ENCODE measurements around the gene FMN2.
"Not testable (repeated sequence)": the region's sequence is repeated elsewhere in the genome, so short reads cannot be mapped to it uniquely, and the experiment has no call there.

The FMN2 gene

DNA sequence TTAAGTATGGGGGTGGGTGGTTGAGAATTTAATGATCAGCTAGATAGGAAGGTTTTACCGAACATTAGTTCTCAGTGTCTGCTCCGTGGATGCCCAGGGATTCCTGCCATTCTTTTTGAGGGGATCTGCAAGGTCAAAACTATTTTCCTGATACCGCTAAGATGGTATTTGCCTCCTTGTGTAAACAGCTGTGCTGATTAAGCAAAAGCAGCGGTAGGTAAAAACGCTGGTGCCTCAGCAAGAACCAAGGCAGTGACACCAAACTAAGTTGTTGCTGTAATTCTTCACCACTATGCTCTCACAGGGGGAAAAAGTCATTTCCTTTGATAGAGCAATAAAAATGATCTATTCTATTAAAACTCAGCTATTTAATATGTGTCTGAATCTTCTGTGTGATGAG, 229.0 kb downstream of the FMN2 start:
- DNase-seq = no peak

DNA sequence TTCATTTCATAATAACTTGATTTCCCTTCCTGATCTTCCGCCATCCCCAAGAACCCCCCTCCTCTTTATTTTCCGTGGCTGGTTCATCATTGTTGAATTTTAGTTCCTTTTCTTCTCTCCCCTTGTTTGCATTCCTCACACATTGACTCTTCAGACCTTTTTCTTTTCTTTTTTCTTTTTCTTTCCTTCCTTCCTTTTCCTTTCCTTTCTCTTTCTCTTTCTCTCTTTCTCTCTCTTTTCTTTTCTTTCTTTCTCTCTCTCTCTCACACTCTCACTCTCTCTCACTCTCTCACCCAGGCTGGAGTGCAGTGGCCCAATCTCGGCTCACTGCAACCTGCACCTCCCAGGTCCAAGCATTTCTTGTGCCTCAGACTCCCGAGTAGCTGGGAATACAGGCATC, 231.3 kb downstream of the FMN2 start:
- DNase-seq = no peak

DNA sequence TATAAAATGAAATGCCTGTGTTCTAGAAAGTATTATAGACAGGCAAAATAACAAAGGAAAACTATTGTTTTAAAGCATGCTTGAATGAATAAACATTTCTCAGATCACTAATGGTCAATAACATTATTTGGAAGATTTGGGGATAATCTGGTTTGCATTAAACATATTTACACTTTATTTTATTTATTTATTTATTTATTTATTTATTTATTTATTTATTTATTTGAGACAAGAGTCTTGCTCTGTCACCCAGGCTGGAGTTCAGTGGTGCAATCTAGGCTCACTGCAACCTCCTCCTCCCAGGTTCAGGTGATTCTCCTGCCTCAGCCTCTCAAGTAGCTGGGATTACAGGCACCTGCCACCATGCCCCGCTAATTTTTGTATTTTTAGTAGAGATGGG, 236.7 kb downstream of the FMN2 start:
- DNase-seq = not testable (repeated sequence)

DNA sequence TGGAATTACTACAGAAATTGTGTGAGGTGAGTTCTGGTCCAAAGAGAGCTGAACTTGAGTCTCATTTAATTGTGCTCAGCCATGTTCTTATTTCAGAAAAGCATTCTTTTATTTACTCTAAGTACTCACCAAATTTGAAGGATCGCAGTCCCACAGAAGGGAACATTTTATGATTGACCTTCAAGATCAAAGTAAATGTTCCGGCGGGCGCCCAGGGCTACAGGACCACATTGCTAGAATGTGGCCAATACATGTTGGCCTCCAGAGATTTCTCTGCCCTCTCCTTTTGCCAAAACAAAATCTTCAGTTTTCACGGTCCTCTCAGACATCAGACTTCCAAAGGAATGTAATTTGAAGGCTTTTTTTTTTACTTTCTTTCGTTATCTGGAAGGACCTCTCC, 237.8 kb downstream of the FMN2 start:
- no peak for DNase-seq

DNA sequence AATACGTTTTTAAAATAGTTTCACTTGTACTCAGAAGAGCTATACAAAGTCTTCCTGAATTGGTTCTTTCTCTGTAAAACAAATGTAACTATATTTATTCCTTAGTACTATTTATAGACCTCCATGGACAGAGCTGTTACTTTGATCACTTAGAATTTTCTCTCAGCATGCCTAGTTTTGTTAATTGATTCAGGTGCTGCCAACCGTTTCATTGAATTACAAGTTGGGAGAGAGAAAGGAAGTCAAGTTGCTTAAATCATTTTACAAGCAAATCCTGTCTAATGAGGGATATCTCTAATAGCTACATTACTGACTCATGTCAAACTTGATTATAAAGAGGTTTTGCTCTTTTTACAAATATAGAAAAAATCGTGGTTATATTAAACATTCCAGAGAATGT, 241.0 kb downstream of the FMN2 start:
- no peak for DNase-seq

DNA sequence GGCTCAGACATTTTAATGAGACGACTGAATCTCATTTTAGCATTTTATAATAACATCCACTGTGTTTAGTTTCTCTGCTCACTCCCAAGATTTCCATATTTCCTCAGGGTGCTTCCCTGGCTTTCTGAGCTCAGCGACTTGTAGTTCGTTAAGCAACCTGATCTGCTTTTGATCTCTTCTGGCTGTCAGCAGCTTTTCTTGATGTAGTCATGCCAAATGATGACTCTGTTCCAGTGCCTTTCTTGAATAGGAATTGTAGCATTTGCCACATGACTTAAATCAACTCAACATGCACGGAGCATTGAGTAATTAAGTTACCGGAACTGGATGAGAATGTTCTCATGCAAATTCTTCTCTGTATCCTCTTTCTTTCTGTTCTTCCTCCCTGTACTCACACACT, 246.1 kb downstream of the FMN2 start:
- no peak for DNase-seq

DNA sequence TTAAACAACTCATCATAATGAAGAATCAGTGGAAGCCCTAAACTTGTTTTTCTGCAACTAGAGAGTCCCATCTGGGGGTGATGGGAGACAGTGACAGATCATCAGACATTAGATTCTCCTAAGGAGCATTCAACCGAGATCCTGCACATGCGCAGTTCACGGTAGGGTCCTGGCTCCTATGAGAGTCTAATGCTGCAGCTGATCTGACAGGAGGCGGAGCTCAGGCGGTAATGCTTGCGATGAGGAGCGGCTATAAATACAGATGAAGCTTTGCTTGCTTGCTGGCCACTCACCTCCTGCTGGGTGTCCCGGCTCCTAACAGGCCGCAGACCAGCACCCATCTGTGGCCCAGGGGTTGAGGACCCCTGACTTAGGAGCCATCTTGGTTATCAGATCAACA, 247.2 kb downstream of the FMN2 start:
- no peak for DNase-seq

DNA sequence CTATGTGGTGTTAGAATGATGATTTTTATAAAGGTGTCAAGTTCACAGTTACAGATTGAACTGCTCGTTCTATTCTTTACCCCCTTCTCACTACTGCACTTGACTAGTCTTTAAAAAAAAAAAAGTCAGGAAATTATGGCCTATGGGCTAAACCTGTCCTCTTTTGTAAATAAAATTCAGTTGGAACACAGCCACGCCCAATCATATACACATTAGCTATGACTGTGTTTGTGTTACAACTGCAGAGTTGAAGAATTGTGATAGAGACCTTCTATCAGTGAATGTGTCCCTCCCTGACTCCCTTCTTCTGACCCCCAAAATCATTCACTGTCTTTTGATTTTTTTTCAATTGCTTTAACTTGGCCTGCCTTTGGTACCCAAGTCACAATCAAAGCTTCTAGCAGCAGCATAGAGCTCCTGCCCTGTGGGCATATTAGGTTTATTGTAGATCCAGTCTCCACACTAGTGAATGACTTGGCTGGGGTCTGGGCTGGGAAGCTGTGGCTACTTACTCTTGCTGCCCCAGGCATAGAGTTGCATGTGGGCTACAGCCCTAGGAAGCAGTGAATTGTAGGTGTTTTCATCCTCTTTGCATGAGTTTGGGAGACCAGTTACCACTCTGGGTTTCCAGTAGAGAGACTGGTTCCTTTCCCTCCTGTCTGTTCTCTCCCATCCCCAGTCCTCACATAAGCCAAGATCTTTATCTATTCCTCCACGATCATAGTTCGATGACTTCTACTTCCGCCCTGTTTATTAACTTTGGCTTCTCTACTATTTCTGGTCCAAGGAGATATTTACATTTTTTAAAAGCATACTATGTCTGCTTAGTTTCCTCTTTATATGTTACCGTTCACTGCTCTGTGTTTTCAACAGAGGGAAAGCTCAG, 249.9 kb downstream of the FMN2 start:
- no peak for DNase-seq

DNA sequence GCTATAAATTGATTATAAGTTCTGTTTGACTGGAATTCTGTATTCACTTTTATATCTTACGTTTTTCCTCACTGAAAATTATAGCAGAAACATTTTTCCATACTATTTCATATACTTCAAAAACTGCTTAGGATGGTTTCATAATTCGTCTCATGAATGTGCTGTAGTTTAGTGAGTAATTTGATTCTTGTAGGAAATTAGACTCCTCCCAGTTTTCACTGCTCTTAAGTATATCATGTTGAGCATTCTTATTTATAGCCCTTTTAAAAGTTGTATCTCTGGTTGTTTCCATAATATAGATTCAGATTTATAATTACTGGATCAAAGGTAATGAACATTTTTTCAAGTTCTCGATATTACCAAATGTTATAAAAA, 250.6 kb downstream of the FMN2 start:
- no peak for DNase-seq

DNA sequence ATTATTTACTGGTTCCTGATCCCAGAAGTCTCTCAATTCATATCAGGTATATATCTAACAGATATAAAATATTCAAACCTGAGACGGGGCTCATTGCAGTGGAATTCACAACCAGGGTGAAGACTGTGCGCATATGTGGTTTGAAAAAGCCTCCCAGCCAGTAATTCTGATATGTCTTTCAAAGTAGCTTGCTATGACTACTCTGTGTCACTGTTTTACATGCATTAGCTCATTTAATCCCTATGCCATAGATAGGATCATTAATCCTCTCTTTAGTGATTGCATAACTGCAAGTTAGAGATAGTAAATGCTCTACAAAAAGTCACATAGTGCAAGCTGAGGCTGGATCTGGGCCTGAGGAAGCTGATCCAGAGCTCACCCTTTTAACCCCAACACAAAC, 251.4 kb downstream of the FMN2 start:
- DNase-seq = no peak

DNA sequence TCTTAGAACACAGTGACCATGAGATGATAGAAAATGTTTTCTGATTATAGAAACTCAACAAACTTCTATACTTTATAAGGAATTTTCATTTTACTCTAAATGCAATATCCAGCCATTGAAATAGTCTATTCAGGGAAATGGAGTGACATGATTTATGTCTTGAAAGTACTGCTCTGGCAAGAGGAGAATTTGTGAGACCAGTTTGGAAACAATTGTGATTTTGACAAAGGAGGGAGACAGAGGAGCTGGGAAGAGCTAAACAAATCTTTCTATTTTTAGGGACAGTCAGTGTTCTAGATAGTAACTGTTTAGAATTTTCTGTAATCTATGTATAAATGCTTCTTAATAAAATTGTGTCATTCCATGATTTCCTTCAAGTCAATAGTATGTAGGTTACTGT, 252.3 kb downstream of the FMN2 start:
- no peak for DNase-seq

DNA sequence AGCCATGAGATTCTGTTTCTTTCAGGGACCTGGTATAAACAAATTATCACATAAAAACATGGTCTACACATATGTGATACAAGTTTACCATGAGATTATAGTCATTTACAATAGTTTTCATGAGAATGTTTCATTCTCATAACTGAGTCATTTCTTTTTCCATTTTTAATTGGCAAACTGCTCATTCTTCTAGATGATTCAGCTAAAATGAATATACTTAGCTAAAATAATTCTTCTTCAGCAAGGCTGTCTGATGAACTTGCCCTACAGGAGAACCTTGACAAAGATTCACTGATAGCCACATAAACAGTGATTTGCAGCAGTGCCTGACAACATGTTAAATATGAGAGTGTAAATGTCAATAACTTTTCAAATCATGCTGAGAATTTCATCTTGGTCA, 253.2 kb downstream of the FMN2 start:
- DNase-seq = no peak

DNA sequence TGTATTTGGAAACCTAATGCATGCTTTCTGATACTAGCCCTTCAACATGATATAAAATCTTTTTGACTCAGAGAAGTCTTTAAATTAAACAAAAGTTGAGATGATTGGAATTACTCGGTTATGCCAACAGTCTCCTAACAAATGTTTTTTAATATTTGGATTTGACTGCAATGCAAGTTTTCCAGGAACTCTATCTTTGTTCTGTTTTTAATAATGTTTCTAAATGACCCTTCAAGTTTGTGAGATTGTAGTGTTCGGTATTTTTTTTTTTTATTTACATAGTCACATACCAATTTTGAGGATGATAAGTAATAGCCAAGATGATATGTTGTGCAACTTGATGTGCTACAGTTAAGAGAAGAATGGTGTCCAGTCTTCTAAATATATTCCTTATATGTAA, 258.0 kb downstream of the FMN2 start:
- no peak for DNase-seq

DNA sequence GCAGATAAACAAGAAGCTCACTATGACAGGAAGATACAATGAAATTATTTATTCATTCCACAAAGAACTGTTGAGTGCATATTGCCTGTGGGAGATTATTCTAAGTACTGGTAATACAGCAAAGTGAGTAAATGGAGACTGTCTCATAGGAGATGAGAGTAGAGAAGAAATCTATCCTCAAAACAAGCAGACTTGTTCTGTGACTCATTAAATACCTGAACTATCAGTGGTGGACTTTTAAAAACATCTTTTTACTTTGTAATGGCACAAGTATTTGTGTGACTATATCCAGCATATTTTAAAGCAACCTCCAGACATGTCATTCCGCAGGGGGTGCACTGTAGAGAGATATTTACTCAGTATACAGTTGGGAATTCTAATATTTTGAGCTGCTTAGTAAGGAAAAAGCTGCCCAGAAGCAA, 259.2 kb downstream of the FMN2 start:
- DNase-seq = peak; percentile 65

DNA sequence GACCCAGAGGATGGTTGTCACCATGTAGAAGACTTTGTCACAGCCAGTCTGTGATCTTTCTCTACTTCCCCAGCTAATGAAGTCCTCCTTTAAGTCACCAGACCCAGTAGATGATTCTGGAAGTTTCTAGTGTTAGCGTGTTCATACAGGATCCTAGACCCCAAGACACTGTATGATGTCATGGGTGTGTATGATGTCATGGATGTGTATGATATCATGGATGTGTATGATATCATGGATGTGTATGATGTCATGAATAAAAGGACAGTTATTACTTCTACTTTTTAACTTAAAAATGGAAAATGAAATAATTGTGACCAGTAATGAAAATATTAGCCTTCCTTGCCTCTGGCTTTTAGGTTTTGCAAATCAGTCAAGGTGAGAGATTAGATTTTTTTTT, 260.0 kb downstream of the FMN2 start:
- no peak for DNase-seq

DNA sequence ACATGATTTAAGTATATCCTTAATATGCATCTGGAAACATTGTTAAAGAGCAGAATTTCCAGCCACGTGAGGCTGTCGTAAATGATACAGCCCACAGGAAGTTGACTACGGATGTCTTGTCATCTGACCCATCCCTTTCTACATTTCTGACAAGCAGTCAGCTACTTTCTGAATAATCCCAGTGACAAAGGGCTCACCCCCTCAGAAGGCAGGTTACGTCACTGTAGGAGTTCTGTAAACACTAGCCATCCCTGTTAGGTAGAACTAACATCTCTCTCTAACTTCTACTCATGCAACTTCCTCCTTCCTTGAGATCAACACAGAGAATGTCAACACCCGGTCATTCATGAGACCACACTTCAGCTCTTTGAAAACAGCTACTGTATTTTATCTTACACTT, 261.1 kb downstream of the FMN2 start:
- DNase-seq = no peak

DNA sequence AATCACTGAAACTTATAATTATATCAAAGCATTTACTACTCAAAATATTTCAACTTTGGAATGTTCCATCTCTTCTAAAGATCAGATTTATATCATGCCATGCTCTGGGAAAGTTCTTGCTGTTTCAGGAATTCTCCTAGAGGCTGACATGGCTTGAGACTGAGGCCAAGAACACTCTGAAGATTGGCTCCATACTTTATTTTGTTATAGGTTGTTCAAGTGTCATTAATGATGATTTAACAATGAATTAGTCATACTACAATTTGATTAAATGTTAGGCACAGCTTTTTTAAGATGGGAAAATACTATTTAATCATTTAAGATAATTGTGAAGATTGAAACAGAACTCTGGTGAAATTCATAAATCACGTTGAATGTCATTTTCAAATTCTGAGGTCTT, 264.9 kb downstream of the FMN2 start:
- no peak for DNase-seq

DNA sequence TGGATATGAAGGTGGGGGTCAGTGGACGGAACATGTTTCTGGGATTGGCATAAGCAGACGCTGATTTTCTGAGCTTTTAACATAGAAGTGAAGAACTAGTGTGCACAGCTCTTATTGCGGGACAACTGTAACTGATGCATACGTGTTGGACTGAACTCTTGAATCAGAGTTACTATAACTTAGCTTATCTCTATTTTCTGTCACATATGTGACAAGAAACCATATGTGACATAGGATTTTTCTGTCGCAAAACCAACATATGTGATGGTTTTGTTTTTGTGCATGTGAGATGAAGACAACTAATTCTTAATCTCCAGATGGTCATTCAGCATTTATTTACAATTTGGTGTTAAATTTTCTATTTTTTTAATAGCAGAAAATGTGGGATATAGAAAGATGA, 270.4 kb downstream of the FMN2 start:
- no peak for DNase-seq

DNA sequence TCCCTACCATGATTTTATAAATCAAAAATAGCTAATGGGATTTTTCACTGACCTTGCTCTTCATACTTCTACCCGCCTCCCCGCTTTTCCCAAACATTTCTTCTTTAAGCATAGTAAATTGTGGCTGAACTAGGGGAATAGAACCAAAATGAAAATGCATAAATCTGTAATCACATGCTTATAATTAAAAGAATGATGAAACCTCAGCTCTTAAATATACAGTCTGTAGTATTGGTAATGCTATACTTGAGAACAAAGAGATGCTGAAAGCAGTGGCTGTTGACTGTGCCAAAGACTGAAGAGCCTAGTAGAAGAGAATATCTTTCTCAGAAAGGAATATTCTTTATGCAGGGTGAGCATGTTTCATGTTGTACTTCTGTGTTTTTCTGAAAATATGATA, 271.1 kb downstream of the FMN2 start:
- DNase-seq = no peak

DNA sequence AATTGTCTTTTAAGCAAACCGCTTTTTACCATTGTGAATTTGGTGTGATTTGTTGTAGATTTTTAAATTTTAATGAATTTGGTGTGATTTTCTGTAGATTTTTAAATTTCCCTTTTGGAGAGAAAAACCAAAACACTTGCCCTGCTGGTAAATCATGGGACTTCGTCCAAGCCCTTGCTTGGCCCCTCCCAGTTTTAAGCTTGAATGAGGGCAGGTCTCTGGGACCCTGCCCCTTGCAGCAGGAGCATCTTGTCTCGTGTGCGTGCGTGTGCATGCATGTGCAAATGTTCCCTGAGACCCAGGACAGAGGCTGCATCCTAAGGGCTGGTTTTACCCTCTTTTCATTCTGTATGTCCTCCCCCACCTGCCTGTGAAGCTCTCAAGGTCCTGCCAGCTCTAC, 271.6 kb downstream of the FMN2 start:
- DNase-seq = no peak

DNA sequence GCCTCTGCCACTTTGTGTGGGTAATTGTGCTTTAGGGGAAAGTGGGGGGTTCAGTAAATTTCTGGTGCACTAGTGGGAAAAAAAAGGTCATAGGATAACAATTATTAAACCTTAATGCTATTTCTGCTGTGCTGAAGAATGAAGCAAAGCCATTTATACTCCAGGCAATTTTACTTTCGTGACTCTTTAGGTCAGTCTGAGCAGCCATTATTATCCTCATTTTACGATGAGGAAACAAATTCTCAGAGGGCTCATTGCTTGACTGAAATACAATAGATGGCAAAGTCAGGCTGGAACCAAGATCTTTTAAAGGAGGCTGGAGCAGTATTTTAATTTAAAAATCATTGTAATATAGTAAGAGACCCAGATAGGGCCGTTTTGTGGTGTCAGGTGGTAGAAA, 272.2 kb downstream of the FMN2 start:
- no peak for DNase-seq

DNA sequence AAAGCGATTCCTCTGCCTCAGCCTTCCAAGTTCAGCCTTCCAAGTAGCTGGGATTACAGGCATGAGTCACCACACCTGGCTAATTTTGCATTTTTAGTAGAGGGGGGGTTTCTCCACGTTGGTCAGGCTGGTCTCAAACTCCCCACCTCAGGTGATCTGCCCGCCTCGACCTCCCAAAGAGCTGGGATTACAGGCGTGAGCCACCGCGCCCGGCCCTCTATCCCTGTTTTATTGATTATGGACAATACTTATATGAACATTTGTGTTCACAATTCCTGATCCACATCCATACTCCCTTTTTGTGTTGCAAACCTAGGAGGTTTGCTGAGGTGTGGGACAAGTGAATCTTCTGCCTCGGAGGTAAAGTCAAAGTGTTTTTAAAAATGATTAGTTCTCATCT, 275.0 kb downstream of the FMN2 start:
- DNase-seq = no peak

DNA sequence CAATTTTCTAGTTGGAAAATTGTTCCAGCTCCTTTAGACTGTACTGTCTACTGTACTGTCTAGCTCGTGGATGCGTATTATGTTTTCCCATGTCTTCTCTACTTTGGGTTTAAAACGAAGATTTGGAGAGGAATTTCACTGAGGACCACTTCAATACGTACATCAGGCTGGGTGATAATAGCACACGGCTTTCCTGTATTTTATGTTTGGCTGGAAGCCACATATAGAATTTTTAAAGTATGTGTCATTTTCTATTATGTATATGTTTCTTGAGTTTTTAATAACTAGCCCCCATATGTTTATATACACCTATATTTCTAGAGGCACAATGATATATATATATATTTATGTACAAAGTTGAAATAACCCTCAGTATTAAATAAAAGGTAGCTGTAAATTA, 293.9 kb downstream of the FMN2 start:
- no peak for DNase-seq

DNA sequence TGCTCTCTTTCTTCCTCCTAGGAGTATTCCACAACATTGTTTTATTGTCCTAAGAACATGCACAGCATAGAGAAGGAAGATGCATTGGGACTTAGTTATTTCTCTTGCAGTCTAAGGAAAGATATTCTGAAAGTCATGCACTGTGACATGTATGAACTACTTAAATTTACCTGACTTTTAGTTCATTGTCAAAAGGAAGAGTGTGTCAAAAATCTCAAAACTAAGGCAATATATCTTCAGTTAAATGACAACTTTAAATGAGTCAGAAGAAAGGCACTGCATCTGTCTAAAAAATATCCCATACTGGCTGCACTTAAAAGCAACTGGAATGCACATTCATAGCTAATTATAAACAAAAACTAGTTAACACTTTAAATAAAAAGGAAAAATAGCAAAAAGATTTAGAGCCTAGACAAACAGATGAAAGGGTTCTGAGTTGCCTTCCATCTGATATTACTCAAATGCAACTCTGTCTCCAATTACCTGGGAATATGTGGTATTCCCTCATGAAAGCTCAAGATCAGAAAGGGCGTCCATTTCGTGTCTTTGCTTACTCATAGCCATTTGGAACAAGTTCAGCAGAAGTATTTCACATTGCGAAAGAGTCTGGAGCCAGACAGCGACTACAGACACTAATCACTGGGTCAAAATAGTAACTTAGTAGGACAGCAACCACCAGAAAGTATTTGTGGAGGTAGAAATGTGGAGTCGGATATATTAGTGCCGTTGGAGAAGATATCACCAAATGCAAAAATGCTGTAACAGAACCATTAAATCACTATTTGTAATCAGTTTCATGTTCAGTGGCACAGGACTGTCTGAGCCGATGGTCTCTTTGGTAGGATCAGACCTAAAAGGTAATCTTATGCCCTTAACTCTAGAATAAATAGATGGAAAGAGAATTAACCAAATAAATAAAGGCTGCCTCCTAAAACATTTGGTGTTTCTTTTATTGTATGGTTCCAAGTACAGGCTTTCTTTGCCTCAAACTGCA, 294.6 kb downstream of the FMN2 start:
- DNase-seq = peak; percentile 69
